GM23338 (cell line): Measurements from ENCODE around the gene BICC1. TPM values are rescaled to one million over a fixed set of nuclear protein-coding genes. Genes with fewer than 3 reads are reported as not detected.

Experiments used
- ATAC-seq: fragments of 200-7000 bp; cut with Tn5 transposase; 3 replicates; pipeline ENCODE4 v1.9.1; 2020
- DNase-seq: peaks from one replicate; pipeline ENCODE4 v3.0.0-alpha.2; 2015; ENCODE audit warnings: low spot score
- H2AFZ ChIP-seq: fragments of 200-600 bp; sonication (generic); 2 replicates; pipeline ENCODE4 v1.8.0; 2016; ENCODE audit warnings: antibody characterized with exemption, mild to moderate bottlenecking, moderate library complexity
- H3F3A ChIP-seq: fragments of 200-600 bp; sonication (generic); replicated peaks from 2 replicates; pipeline ENCODE4 v1.8.0; 2017; ENCODE audit warnings: antibody characterized with exemption, mixed run types, low read depth
- H3K27ac ChIP-seq: fragments of 200-600 bp; sonication (generic); 2 replicates; pipeline ENCODE4 v1.6.1; 2016; ENCODE audit warnings: low read depth
- H3K27me3 ChIP-seq: fragments of 200-600 bp; sonication (generic); 2 replicates; pipeline ENCODE4 v1.8.0; 2016; ENCODE audit warnings: mild to moderate bottlenecking, mixed run types, moderate library complexity; ENCODE audit not compliant: insufficient read depth
- H3K36me3 ChIP-seq: fragments of 200-600 bp; sonication (generic); 2 replicates; pipeline ENCODE4 v1.8.0; 2016; ENCODE audit warnings: mild to moderate bottlenecking; ENCODE audit not compliant: insufficient read depth
- H3K4me1 ChIP-seq: fragments of 200-600 bp; sonication (generic); 2 replicates; pipeline ENCODE4 v1.8.0; 2016; ENCODE audit warnings: mild to moderate bottlenecking, moderate library complexity; ENCODE audit not compliant: insufficient read depth
- H3K4me2 ChIP-seq: fragments of 200-600 bp; sonication (generic); 2 replicates; pipeline ENCODE4 v1.7.1; 2017; ENCODE audit warnings: mixed run types
- H3K4me3 ChIP-seq: fragments of 200-600 bp; sonication (generic); 2 replicates; pipeline ENCODE4 v1.6.1; 2016; ENCODE audit warnings: mixed run types
- H3K79me2 ChIP-seq: fragments of 200-600 bp; sonication (generic); replicated peaks from 2 replicates; pipeline ENCODE4 v1.8.0; 2017; ENCODE audit warnings: mild to moderate bottlenecking; ENCODE audit not compliant: insufficient read depth
- H3K9me2 ChIP-seq: fragments of 200-600 bp; sonication (generic); 2 replicates; pipeline ENCODE4 v1.8.0; 2017; ENCODE audit not compliant: insufficient read depth
- H4K20me1 ChIP-seq: fragments of 200-600 bp; sonication (generic); replicated peaks from 2 replicates; pipeline ENCODE4 v1.8.0; 2017; ENCODE audit warnings: mild to moderate bottlenecking; ENCODE audit not compliant: insufficient read depth
- H3K27ac Mint-ChIP-seq: 2 replicates; pipeline ENCODE4 v1.8.0; 2020; ENCODE audit warnings: inconsistent platforms, mild to moderate bottlenecking, moderate library complexity, mixed read lengths
- H3K27me3 Mint-ChIP-seq: 3 replicates; pipeline ENCODE4 v1.8.0; 2022; ENCODE audit warnings: low read depth, mild to moderate bottlenecking, moderate library complexity, mixed read lengths, inconsistent platforms; ENCODE audit not compliant: insufficient read depth, poor library complexity
- H3K36me3 Mint-ChIP-seq: 3 replicates; pipeline ENCODE4 v1.8.0; 2021; ENCODE audit warnings: low read depth, mild to moderate bottlenecking, inconsistent platforms, moderate library complexity, mixed read lengths
- H3K4me1 Mint-ChIP-seq: 3 replicates; pipeline ENCODE4 v1.8.0; 2020; ENCODE audit warnings: mild to moderate bottlenecking, inconsistent platforms, mixed read lengths
- H3K4me3 Mint-ChIP-seq: 3 replicates; pipeline ENCODE4 v1.8.0; 2021; ENCODE audit warnings: moderate library complexity, mild to moderate bottlenecking, inconsistent platforms, mixed read lengths
- H3K9me3 Mint-ChIP-seq: 3 replicates; pipeline ENCODE4 v1.8.0; 2020; ENCODE audit warnings: moderate library complexity, mild to moderate bottlenecking, inconsistent platforms, mixed read lengths
- JUNB ChIP-seq: IDR thresholded peaks from one replicate; pipeline ENCODE4 v1.6.1; 2016; ENCODE audit warnings: antibody characterized with exemption; ENCODE audit not compliant: unreplicated experiment
- POLR2AphosphoS5 ChIP-seq: IDR thresholded peaks from 2 replicates; pipeline ENCODE4 v1.6.1; 2016; ENCODE audit warnings: antibody characterized with exemption, low read depth
- ZNF114 ChIP-seq: fragments of 250-450 bp; sonication (Bioruptor Pico); IDR thresholded peaks from 2 replicates; pipeline ENCODE4 v1.5.0; 2020; ENCODE audit warnings: mild to moderate bottlenecking, moderate library complexity
- polyA plus RNA-seq: library from polyadenylated mRNA; unstranded; fragments of >200 nt; fragmentation: Nextera tagmentation; extraction: Ambion mirVana; gene quantifications from 2 replicates; pipeline ENCODE4 v1.2.1, GENCODE V29; 2016
- total RNA-seq: library from RNA; depleted of rRNA; stranded (reverse); fragments of >200 nt; shearing (Covaris generic); gene quantifications from 2 replicates; pipeline ENCODE4 v1.2.3, GENCODE V29; 2014
- TF ChIP-seq, protein P1 (sequence below): fragments of 250-450 bp; sonication (Bioruptor Pico); IDR thresholded peaks from 2 replicates; pipeline ENCODE4 v1.5.0; 2020; ENCODE audit warnings: mild to moderate bottlenecking, moderate library complexity

Gene BICC1
- total and polyA plus RNA-seq, 2 experiments from 2014 or later: 1.3 to 2.2 TPM

DNA sequence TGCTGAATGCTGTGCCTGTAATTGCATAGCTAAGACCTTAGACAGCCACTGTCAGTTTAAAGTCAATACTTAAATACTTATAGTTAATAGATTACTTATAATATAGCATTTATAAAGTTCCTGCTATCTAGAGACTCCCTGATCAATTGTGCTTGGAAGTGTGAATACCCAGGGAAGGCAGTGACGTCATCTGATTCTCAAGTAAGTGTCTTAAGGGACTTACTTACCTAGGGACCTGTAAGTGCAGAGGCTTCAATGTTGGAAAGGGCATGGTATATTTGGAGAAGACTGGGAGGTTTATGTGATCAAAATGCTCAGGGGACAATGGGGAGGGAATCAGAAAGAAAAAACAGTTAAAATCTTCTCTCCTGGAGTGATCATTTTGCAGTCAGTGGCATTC is 55.0 kb downstream of the BICC1 start:
- H3K4me1 Mint-ChIP-seq: no peaks in the 10 kb centered on the region
- H3K9me2 ChIP-seq: 0 out of 2 replicates have a peak, but pooled peaks cover 3% of the 10 kb centered on the region
- TF ChIP-seq ZNF114 (no peak), POLR2AphosphoS5 (no peak)
- H3F3A ChIP-seq: no peaks in the 10 kb centered on the region
- no peaks in the 10 kb centered on the region for H3K9me3 Mint-ChIP-seq
- no peaks in the 10 kb centered on the region for H3K36me3 Mint-ChIP-seq
- H3K4me1 ChIP-seq: no peaks in the 10 kb centered on the region
- H2AFZ ChIP-seq: no peak overlapping the region
- H3K4me3 Mint-ChIP-seq: no peak overlapping the region
- H4K20me1 ChIP-seq: no peaks in the 10 kb centered on the region
- no peak for ATAC-seq
- H3K27ac Mint-ChIP-seq: no peak overlapping the region
- H3K4me3 ChIP-seq: no peak overlapping the region
- no peaks in the 10 kb centered on the region for H3K27me3 ChIP-seq
- no peaks in the 10 kb centered on the region for H3K27me3 Mint-ChIP-seq
- H3K79me2 ChIP-seq: no peaks in the 10 kb centered on the region
- no peak for DNase-seq
- no peak overlapping the region for H3K27ac ChIP-seq
- H3K4me2 ChIP-seq: no peak overlapping the region
- H3K36me3 ChIP-seq: no peaks in the 10 kb centered on the region

DNA sequence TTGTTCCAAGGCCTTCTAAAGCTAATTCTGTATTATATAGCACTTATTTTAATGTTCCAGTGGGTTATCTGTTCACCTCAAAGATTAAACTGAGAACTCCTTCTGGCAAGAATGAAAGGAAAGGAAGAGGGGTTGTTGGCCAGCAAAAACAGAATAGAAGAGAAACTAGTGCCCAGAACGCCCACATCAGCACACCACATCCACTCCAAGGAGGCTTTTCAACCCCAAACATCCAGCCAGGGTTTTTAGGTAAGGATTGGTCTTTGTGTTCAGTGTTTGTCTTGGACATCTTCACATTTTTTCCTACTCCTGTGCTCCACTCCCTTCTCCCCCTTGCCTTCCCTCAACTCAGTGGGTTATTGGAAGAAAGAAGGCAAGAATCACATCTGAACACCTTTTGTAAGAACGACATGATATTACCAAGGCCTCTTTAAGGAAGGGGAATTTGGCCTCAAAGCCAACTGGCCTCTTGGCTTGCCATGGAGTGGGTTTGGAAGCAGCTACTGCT is 55.8 kb downstream of the BICC1 start:
- no peaks in the 10 kb centered on the region for H3K9me3 Mint-ChIP-seq
- peak overlapping the region; percentile 58; the same call in 1 of the 2 replicates for H3K27ac Mint-ChIP-seq
- no peak overlapping the region for H3K4me3 Mint-ChIP-seq
- Histone ChIP-seq H3F3A (no peaks in the 10 kb centered on the region), H3K4me2 (no peak overlapping the region), H3K79me2 (no peaks in the 10 kb centered on the region), H3K4me1 (no peaks in the 10 kb centered on the region), H3K9me2 (0 out of 2 replicates have a peak, but pooled peaks cover 3% of the 10 kb centered on the region), H3K36me3 (no peaks in the 10 kb centered on the region), H4K20me1 (no peaks in the 10 kb centered on the region), H3K27ac (no peak overlapping the region), H3K4me3 (no peak overlapping the region), H3K27me3 (no peaks in the 10 kb centered on the region), H2AFZ (no peak overlapping the region)
- TF ChIP-seq POLR2AphosphoS5: no peak
- no peak for TF ChIP-seq JUNB
- no peak for TF ChIP-seq ZNF114
- TF ChIP-seq, protein P1, sequence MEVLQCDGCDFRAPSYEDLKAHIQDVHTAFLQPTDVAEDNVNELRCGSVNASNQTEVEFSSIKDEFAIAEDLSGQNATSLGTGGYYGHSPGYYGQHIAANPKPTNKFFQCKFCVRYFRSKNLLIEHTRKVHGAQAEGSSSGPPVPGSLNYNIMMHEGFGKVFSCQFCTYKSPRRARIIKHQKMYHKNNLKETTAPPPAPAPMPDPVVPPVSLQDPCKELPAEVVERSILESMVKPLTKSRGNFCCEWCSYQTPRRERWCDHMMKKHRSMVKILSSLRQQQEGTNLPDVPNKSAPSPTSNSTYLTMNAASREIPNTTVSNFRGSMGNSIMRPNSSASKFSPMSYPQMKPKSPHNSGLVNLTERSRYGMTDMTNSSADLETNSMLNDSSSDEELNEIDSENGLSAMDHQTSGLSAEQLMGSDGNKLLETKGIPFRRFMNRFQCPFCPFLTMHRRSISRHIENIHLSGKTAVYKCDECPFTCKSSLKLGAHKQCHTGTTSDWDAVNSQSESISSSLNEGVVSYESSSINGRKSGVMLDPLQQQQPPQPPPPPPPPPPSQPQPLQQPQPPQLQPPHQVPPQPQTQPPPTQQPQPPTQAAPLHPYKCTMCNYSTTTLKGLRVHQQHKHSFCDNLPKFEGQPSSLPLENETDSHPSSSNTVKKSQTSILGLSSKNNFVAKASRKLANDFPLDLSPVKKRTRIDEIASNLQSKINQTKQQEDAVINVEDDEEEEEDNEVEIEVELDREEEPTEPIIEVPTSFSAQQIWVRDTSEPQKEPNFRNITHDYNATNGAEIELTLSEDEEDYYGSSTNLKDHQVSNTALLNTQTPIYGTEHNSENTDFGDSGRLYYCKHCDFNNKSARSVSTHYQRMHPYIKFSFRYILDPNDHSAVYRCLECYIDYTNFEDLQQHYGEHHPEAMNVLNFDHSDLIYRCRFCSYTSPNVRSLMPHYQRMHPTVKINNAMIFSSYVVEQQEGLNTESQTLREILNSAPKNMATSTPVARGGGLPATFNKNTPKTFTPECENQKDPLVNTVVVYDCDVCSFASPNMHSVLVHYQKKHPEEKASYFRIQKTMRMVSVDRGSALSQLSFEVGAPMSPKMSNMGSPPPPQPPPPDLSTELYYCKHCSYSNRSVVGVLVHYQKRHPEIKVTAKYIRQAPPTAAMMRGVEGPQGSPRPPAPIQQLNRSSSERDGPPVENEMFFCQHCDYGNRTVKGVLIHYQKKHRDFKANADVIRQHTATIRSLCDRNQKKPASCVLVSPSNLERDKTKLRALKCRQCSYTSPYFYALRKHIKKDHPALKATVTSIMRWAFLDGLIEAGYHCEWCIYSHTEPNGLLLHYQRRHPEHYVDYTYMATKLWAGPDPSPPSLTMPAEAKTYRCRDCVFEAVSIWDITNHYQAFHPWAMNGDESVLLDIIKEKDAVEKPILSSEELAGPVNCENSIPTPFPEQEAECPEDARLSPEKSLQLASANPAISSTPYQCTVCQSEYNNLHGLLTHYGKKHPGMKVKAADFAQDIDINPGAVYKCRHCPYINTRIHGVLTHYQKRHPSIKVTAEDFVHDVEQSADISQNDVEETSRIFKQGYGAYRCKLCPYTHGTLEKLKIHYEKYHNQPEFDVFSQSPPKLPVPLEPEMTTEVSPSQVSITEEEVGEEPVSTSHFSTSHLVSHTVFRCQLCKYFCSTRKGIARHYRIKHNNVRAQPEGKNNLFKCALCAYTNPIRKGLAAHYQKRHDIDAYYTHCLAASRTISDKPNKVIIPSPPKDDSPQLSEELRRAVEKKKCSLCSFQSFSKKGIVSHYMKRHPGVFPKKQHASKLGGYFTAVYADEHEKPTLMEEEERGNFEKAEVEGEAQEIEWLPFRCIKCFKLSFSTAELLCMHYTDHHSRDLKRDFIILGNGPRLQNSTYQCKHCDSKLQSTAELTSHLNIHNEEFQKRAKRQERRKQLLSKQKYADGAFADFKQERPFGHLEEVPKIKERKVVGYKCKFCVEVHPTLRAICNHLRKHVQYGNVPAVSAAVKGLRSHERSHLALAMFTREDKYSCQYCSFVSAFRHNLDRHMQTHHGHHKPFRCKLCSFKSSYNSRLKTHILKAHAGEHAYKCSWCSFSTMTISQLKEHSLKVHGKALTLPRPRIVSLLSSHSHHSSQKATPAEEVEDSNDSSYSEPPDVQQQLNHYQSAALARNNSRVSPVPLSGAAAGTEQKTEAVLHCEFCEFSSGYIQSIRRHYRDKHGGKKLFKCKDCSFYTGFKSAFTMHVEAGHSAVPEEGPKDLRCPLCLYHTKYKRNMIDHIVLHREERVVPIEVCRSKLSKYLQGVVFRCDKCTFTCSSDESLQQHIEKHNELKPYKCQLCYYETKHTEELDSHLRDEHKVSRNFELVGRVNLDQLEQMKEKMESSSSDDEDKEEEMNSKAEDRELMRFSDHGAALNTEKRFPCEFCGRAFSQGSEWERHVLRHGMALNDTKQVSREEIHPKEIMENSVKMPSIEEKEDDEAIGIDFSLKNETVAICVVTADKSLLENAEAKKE (CRISPR knock-in tag): no peak
- no peaks in the 10 kb centered on the region for H3K36me3 Mint-ChIP-seq
- H3K27me3 Mint-ChIP-seq: no peaks in the 10 kb centered on the region
- H3K4me1 Mint-ChIP-seq: no peaks in the 10 kb centered on the region
- no peak for DNase-seq
- no peak for ATAC-seq
